ENCODE measurements around the gene NCAM2. TPM values are rescaled to one million over a fixed set of nuclear protein-coding genes. Genes with fewer than 3 reads are reported as not detected.

The NCAM2 gene
- total and polyA plus RNA-seq, 4 donors, result 0.45 to 11.7 (median 5.8) TPM

DNA sequence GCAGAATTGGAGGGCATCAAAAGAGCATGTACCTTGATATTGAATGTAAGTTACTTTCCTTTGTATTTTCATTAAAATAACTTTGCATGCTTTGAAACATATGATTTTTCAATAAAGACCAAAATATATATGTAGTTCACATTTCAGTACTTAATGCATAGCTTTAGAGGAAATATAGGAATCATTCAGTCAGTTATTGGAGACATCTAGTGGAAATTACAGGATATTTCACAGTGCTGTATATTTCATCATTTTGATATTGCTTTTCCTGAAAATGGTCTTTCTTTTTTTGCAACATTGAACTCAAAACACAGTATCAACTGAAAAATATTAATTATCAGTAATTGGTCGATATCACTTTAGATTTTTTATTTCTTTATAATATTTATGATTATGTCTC lies 375.8 kb downstream of the NCAM2 start:
- 51 to 59% methylated on average over 1 of the region's 1 CpG for WGBS, 2 donors
- no peak for ATAC-seq (ENCODE audit: insufficient read depth, low FRiP score)
- peak in 2 of 3 donors; percentile 10 to 22 for DNase-seq

GRCh38 chr21:21383126-21383525 lies 384.9 kb downstream of the NCAM2 start:
- no peaks in the 10 kb centered on the region for H3K36me3 ChIP-seq (ENCODE audit: control insufficient read depth in 4 of 4, insufficient read depth in 4 of 4, low read length in 4 of 4)
- ATAC-seq (ENCODE audit: insufficient read depth, low FRiP score) (no peak), DNase-seq (no peak)
- H3K4me1 ChIP-seq (ENCODE audit: control insufficient read depth in 5 of 5, insufficient read depth in 5 of 5, low read length in 5 of 5), result peaks cover 0 to 5% (median 0%) of the 10 kb centered on the region in 5 donors
- no peak overlapping the region for H3K4me3 ChIP-seq
- no peaks in the 10 kb centered on the region for H3K9me3 ChIP-seq (ENCODE audit: control insufficient read depth in 4 of 4, insufficient read depth in 3 of 4, low read length in 3 of 4)
- no peak overlapping the region for H3K9ac ChIP-seq (ENCODE audit: insufficient read depth in 1 of 2, low read length in 2 of 2)
- no peaks in the 10 kb centered on the region for H3K27me3 ChIP-seq (ENCODE audit: control insufficient read depth in 3 of 3, insufficient read depth in 3 of 3, low read length in 2 of 3)
- TF ChIP-seq, protein P1, sequence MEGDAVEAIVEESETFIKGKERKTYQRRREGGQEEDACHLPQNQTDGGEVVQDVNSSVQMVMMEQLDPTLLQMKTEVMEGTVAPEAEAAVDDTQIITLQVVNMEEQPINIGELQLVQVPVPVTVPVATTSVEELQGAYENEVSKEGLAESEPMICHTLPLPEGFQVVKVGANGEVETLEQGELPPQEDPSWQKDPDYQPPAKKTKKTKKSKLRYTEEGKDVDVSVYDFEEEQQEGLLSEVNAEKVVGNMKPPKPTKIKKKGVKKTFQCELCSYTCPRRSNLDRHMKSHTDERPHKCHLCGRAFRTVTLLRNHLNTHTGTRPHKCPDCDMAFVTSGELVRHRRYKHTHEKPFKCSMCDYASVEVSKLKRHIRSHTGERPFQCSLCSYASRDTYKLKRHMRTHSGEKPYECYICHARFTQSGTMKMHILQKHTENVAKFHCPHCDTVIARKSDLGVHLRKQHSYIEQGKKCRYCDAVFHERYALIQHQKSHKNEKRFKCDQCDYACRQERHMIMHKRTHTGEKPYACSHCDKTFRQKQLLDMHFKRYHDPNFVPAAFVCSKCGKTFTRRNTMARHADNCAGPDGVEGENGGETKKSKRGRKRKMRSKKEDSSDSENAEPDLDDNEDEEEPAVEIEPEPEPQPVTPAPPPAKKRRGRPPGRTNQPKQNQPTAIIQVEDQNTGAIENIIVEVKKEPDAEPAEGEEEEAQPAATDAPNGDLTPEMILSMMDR (IDR thresholded peaks at IDR 0.05; ENCODE audit: control extremely low read depth, extremely low read depth), result no peak
- 81 to 84% methylated on average over 3 of the region's 3 CpGs for WGBS, 2 donors
- no peak overlapping the region for H3K27ac ChIP-seq (ENCODE audit: low read depth in 1 of 2, low read length in 1 of 2)

More for the DNA sequence above, 375.8 kb downstream of the NCAM2 start:
- H3K27me3 ChIP-seq (ENCODE audit: control insufficient read depth in 3 of 3, insufficient read depth in 3 of 3, low read length in 2 of 3), result no peaks in the 10 kb centered on the region
- H3K4me1 ChIP-seq (ENCODE audit: control insufficient read depth in 5 of 5, insufficient read depth in 5 of 5, low read length in 5 of 5), result no peaks in the 10 kb centered on the region
- no peak overlapping the region for H3K4me3 ChIP-seq
- TF ChIP-seq, protein P1 (IDR thresholded peaks at IDR 0.05; ENCODE audit: control extremely low read depth, extremely low read depth), result no peak
- no peak overlapping the region for H3K27ac ChIP-seq (ENCODE audit: low read depth in 1 of 2, low read length in 1 of 2)
- no peak overlapping the region for H3K9ac ChIP-seq (ENCODE audit: insufficient read depth in 1 of 2, low read length in 2 of 2)
- H3K9me3 ChIP-seq (ENCODE audit: control insufficient read depth in 4 of 4, insufficient read depth in 3 of 4, low read length in 3 of 4), result no peaks in the 10 kb centered on the region
- H3K36me3 ChIP-seq (ENCODE audit: control insufficient read depth in 4 of 4, insufficient read depth in 4 of 4, low read length in 4 of 4), result no peaks in the 10 kb centered on the region

- TF ChIP-seq, protein P1 (IDR thresholded peaks at IDR 0.05; ENCODE audit: control extremely low read depth, extremely low read depth), result no peak
- H3K27me3 ChIP-seq (ENCODE audit: control insufficient read depth in 3 of 3, insufficient read depth in 3 of 3, low read length in 2 of 3), result no peaks in the 10 kb centered on the region
- no peak overlapping the region for H3K9ac ChIP-seq (ENCODE audit: insufficient read depth in 1 of 2, low read length in 2 of 2)
- WGBS, 2 donors, result 88 to 89% methylated on average over 3 of the region's 3 CpGs
- DNase-seq (no peak), ATAC-seq (ENCODE audit: insufficient read depth, low FRiP score) (no peak)
- no peaks in the 10 kb centered on the region for H3K9me3 ChIP-seq (ENCODE audit: control insufficient read depth in 4 of 4, insufficient read depth in 3 of 4, low read length in 3 of 4)
- H3K27ac ChIP-seq (ENCODE audit: low read depth in 1 of 2, low read length in 1 of 2), result no peak overlapping the region
- H3K4me3 ChIP-seq, result no peak overlapping the region
- H3K4me1 ChIP-seq (ENCODE audit: control insufficient read depth in 5 of 5, insufficient read depth in 5 of 5, low read length in 5 of 5), result peaks cover 0 to 6% (median 0%) of the 10 kb centered on the region in 5 donors
- no peaks in the 10 kb centered on the region for H3K36me3 ChIP-seq (ENCODE audit: control insufficient read depth in 4 of 4, insufficient read depth in 4 of 4, low read length in 4 of 4)
Observed at GRCh38 chr21:21384977-21385376, 386.8 kb downstream of the NCAM2 start.

GRCh38 chr21:21385404-21385803 lies 387.2 kb downstream of the NCAM2 start:
- TF ChIP-seq, protein P1 (IDR thresholded peaks at IDR 0.05; ENCODE audit: control extremely low read depth, extremely low read depth), result no peak
- 45 to 75% methylated on average over 3 of the region's 3 CpGs for WGBS, 2 donors
- Histone ChIP-seq H3K9ac (ENCODE audit: insufficient read depth in 1 of 2, low read length in 2 of 2) (no peak overlapping the region), H3K4me3 (no peak overlapping the region), H3K9me3 (ENCODE audit: control insufficient read depth in 4 of 4, insufficient read depth in 3 of 4, low read length in 3 of 4) (no peaks in the 10 kb centered on the region), H3K27me3 (ENCODE audit: control insufficient read depth in 3 of 3, insufficient read depth in 3 of 3, low read length in 2 of 3) (no peaks in the 10 kb centered on the region), H3K4me1 (ENCODE audit: control insufficient read depth in 5 of 5, insufficient read depth in 5 of 5, low read length in 5 of 5) (peaks cover 0 to 6% (median 0%) of the 10 kb centered on the region in 5 donors), H3K27ac (ENCODE audit: low read depth in 1 of 2, low read length in 1 of 2) (no peak overlapping the region), H3K36me3 (ENCODE audit: control insufficient read depth in 4 of 4, insufficient read depth in 4 of 4, low read length in 4 of 4) (no peaks in the 10 kb centered on the region)
- DNase-seq (peak in 2 of 3 donors; percentile 1 to 18), ATAC-seq (ENCODE audit: insufficient read depth, low FRiP score) (no peak)
